GM18519 (cell line): Measurements from ENCODE around the gene XAGE3.
"Not testable (repeated sequence)": the region's sequence is repeated elsewhere in the genome, so short reads cannot be mapped to it uniquely, and the experiment has no call there.

ENCODE experiments used
- ATAC-seq: cut with Tn5 transposase; IDR thresholded peaks from one replicate; pipeline ENCODE4 v1.9.1; 2021; ENCODE audit warnings: mild to moderate bottlenecking, moderate library complexity; ENCODE audit not compliant: unreplicated experiment, low FRiP score

The XAGE3 gene

GRCh38 chrX:52852110-52852860, 15.6 kb downstream of the XAGE3 start:
- ATAC-seq, result no peak

DNA sequence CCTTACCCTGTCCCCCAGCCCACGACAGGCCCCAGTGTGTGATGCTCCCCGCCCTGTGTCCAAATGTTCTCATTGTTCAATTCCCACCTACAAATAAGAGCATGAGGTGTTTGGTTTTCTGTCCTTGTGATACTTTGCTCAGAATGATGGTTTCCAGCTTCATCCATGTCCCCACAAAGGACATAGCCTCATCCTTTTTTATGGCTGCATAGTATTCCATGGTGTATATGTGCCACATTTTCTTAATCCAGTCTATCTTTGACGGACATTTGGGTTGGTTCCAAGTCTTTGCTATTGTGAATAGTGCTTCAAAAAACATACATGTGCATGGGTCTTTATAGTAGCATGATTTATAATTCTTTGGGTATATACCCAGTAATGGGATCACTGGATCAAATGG, 24.3 kb downstream of the XAGE3 start:
- ATAC-seq, result not testable (repeated sequence)

- ATAC-seq, result no peak
Measured at GRCh38 chrX:52839137-52839536, 28.7 kb downstream of the XAGE3 start.

DNA sequence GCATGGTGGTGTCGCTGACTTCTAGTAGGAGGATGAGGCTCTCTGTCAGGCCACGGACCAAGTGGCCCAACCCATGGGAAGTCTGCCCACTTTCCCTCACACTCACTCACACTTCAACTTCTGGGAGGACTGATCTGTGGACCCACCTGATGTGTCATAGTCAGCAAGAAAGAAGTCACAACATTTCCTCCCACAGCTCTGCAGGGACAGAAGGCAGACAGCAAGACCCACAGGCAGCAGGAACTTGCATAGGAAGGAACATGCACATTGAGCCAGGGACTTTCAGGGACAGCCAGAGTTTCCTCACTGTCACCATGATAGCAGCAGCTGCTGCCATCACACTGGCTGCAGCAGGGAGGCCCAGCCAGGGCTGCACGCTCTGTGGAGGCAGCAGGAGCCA, 37.3 kb downstream of the XAGE3 start:
- ATAC-seq, result no peak

DNA sequence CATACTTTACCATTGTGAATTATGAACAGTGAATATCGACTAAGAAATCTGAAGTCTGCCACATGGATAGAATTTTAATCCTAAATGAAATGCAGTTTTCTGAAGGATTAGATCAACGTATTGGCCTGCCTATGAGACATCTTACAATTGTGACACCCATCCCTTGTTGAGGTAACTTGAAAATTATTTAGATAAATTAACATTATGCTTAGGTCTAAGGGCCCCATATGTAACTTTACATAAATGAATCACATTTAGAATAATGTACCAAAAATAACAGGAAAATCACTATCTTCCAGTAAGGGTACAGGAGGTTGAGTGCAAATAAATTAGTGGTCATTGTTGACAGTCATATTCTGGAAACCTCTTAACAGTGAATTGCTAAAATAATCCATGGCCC, 43.3 kb downstream of the XAGE3 start:
- ATAC-seq, result no peak

DNA sequence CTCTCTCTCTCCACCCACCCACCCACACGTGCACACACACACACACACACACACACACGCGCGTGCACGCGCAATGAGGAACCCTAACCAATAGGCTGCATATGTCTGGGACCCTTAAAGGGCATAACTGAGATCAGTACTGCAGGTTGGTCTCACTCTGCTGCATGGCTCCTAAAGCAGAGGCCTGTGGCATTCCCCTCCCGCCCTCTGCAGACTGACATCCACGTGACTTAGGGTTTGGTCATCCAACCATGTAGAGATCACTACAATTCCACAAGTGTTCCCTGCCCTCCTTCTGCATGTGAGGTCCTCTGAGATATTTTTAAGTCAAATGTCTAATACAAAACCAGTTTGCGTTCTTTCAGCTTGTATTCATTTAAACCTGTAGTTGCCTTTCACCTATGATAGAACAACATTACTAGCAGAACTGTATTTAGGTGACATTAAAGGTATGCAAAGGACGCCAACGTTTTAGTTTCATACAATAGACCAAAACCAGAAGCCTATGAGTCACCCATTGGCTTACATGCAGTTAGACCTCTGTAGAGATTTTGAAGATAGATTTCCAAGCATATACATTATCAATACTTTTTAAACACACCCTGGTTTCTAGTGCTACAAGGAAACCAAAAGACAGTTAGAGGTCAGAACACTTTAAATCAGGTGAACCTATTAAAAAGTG, 46.7 kb downstream of the XAGE3 start:
- no peak for ATAC-seq

GRCh38 chrX:52819788-52820187, 48.1 kb downstream of the XAGE3 start:
- ATAC-seq, result no peak
